ENCODE data around the gene A1BG. TPM values are rescaled to one million over a fixed set of nuclear protein-coding genes. Genes with fewer than 3 reads are reported as not detected.
A peak's percentile ranks its signal among the peaks of the same experiment; 100 is the strongest.
"Not testable (repeated sequence)": the region's sequence is repeated elsewhere in the genome, so short reads cannot be mapped to it uniquely, and the experiment has no call there.

Gene A1BG
- total RNA-seq, 1 experiment from 2014 or later, result 1.1 TPM

GRCh38 chr19:58318297-58318696 is 35.0 kb downstream of the A1BG start:
- no peak for DNase-seq (ENCODE audit: low read depth)
- in situ Hi-C loops (cut with HindIII; ENCODE audit: low pct_unique_long_range_greater_than_20kb, low sequenced_read_pairs), result no loop called here

GRCh38 chr19:58317476-58318072 is 35.7 kb downstream of the A1BG start:
- peak; percentile 39 for DNase-seq (ENCODE audit: low read depth)
- in situ Hi-C loops (cut with HindIII; ENCODE audit: low pct_unique_long_range_greater_than_20kb, low sequenced_read_pairs), result no loop called here

- in situ Hi-C loops (cut with HindIII; ENCODE audit: low pct_unique_long_range_greater_than_20kb, low sequenced_read_pairs), result no loop called here
These were observed 37.7 kb downstream of the A1BG start for GRCh38 chr19:58315580-58315979.

GRCh38 chr19:58311345-58311865 is 41.9 kb downstream of the A1BG start:
- in situ Hi-C loops (cut with HindIII; ENCODE audit: low pct_unique_long_range_greater_than_20kb, low sequenced_read_pairs), result no loop called here
- no peak for DNase-seq (ENCODE audit: low read depth)

More at GRCh38 chr19:58315580-58315979, 37.7 kb downstream of the A1BG start:
- DNase-seq (ENCODE audit: low read depth), result no peak

GRCh38 chr19:58310685-58311084 is 42.6 kb downstream of the A1BG start:
- DNase-seq (ENCODE audit: low read depth); in situ Hi-C loops (cut with HindIII; ENCODE audit: low pct_unique_long_range_greater_than_20kb, low sequenced_read_pairs): not testable (repeated sequence)

- in situ Hi-C loops (cut with HindIII; ENCODE audit: low pct_unique_long_range_greater_than_20kb, low sequenced_read_pairs), result no loop called here
- DNase-seq (ENCODE audit: low read depth), result no peak
These were observed 45.6 kb downstream of the A1BG start for GRCh38 chr19:58307736-58308135.

GRCh38 chr19:58305932-58306323 is 47.4 kb downstream of the A1BG start:
- in situ Hi-C loops (cut with HindIII; ENCODE audit: low pct_unique_long_range_greater_than_20kb, low sequenced_read_pairs), result no loop called here
- no peak for DNase-seq (ENCODE audit: low read depth)

GRCh38 chr19:58305065-58305931 is 48.0 kb downstream of the A1BG start, which contains the start of gene ERVK3-1:
TSS of gene ERVK3-1 (plus strand) at chr19:58305377. CDS start at chr19:58312169, 6,792 bp downstream.
- in situ Hi-C loops (cut with HindIII; ENCODE audit: low pct_unique_long_range_greater_than_20kb, low sequenced_read_pairs), result no loop called here
- peak; percentile 92 for DNase-seq (ENCODE audit: low read depth)

GRCh38 chr19:58304748-58305064 is 48.6 kb downstream of the A1BG start:
- in situ Hi-C loops (cut with HindIII; ENCODE audit: low pct_unique_long_range_greater_than_20kb, low sequenced_read_pairs), result no loop called here

GRCh38 chr19:58304255-58304654 is 49.0 kb downstream of the A1BG start:
- no peak for DNase-seq (ENCODE audit: low read depth)
- in situ Hi-C loops (cut with HindIII; ENCODE audit: low pct_unique_long_range_greater_than_20kb, low sequenced_read_pairs), result no loop called here

More at GRCh38 chr19:58304748-58305064, 48.6 kb downstream of the A1BG start:
- DNase-seq (ENCODE audit: low read depth), result no peak

GRCh38 chr19:58300620-58301019 is 52.7 kb downstream of the A1BG start:
- in situ Hi-C loops (cut with HindIII; ENCODE audit: low pct_unique_long_range_greater_than_20kb, low sequenced_read_pairs), result no loop called here
- DNase-seq (ENCODE audit: low read depth), result no peak

GRCh38 chr19:58296104-58296503 is 57.2 kb downstream of the A1BG start:
- in situ Hi-C loops (cut with HindIII; ENCODE audit: low pct_unique_long_range_greater_than_20kb, low sequenced_read_pairs), result no loop called here
- no peak for DNase-seq (ENCODE audit: low read depth)

Other genes starting within 250 kb of the A1BG start
- gene ZNF329, start 202.7 kb downstream of the A1BG start, total RNA-seq (2014; rRNA removed; shearing (Covaris generic); ENCODE audit: low replicate concordance), result 18.7 and 23.9 TPM in 2 replicates
- gene ZNF274, start 170.4 kb downstream of the A1BG start, total RNA-seq (2014; rRNA removed; shearing (Covaris generic); ENCODE audit: low replicate concordance), result 27.7 and 34.0 TPM in 2 replicates
- gene ZNF544, start 124.6 kb downstream of the A1BG start, total RNA-seq (2014; rRNA removed; shearing (Covaris generic); ENCODE audit: low replicate concordance), result 61.6 and 105 TPM in 2 replicates
- gene ZNF8, start 74.5 kb downstream of the A1BG start, total RNA-seq (2014; rRNA removed; shearing (Covaris generic); ENCODE audit: low replicate concordance), result 3.0 and 4.9 TPM in 2 replicates
- gene ERVK3-1, start 48.1 kb downstream of the A1BG start, total RNA-seq (2014; rRNA removed; shearing (Covaris generic); ENCODE audit: low replicate concordance), result 38.9 and 46.3 TPM in 2 replicates
- 2.1 and 2.3 TPM in 2 replicates for gene ZSCAN22, start 26.5 kb downstream of the A1BG start, total RNA-seq (2014; rRNA removed; shearing (Covaris generic); ENCODE audit: low replicate concordance)
- 0.20 and 0.98 TPM in 2 replicates for gene ZNF497, start 9.3 kb upstream of the A1BG start, total RNA-seq (2014; rRNA removed; shearing (Covaris generic); ENCODE audit: low replicate concordance)
- gene ZNF837, start 27.5 kb upstream of the A1BG start, total RNA-seq (2014; rRNA removed; shearing (Covaris generic); ENCODE audit: low replicate concordance), result 3.3 and 8.2 TPM in 2 replicates
- gene RPS5, start 33.8 kb upstream of the A1BG start, total RNA-seq (2014; rRNA removed; shearing (Covaris generic); ENCODE audit: low replicate concordance), result 2,221 and 2,324 TPM in 2 replicates
- not detected in 2 replicates for gene RNF225, start 42.2 kb upstream of the A1BG start, total RNA-seq (2014; rRNA removed; shearing (Covaris generic); ENCODE audit: low replicate concordance)
- gene ZNF584, start 55.2 kb upstream of the A1BG start, total RNA-seq (2014; rRNA removed; shearing (Covaris generic); ENCODE audit: low replicate concordance), result 15.2 and 24.6 TPM in 2 replicates
- 4.9 and 7.8 TPM in 2 replicates for gene ZNF132, start 86.7 kb upstream of the A1BG start, total RNA-seq (2014; rRNA removed; shearing (Covaris generic); ENCODE audit: low replicate concordance)
- gene ZNF324B, start 98.1 kb upstream of the A1BG start, total RNA-seq (2014; rRNA removed; shearing (Covaris generic); ENCODE audit: low replicate concordance), result 6.2 and 8.3 TPM in 2 replicates
- gene ZNF324, start 113.6 kb upstream of the A1BG start, total RNA-seq (2014; rRNA removed; shearing (Covaris generic); ENCODE audit: low replicate concordance), result 7.5 and 16.3 TPM in 2 replicates
- gene ZNF446, start 122.9 kb upstream of the A1BG start, total RNA-seq (2014; rRNA removed; shearing (Covaris generic); ENCODE audit: low replicate concordance), result 19.2 and 23.1 TPM in 2 replicates
- gene SLC27A5, start 158.5 kb upstream of the A1BG start, total RNA-seq (2014; rRNA removed; shearing (Covaris generic); ENCODE audit: low replicate concordance), result 4.9 and 10.8 TPM in 2 replicates
- 8.9 and 13.5 TPM in 2 replicates for gene ZBTB45, start 166.3 kb upstream of the A1BG start, total RNA-seq (2014; rRNA removed; shearing (Covaris generic); ENCODE audit: low replicate concordance)
- 542 and 662 TPM in 2 replicates for gene TRIM28, start 190.6 kb upstream of the A1BG start, total RNA-seq (2014; rRNA removed; shearing (Covaris generic); ENCODE audit: low replicate concordance)
- gene CHMP2A, start 201.6 kb upstream of the A1BG start, total RNA-seq (2014; rRNA removed; shearing (Covaris generic); ENCODE audit: low replicate concordance), result 268 and 313 TPM in 2 replicates
- 194 and 247 TPM in 2 replicates for gene UBE2M, start 205.1 kb upstream of the A1BG start, total RNA-seq (2014; rRNA removed; shearing (Covaris generic); ENCODE audit: low replicate concordance)
- gene MZF1, start 219.8 kb upstream of the A1BG start, total RNA-seq (2014; rRNA removed; shearing (Covaris generic); ENCODE audit: low replicate concordance), result 2.7 and 8.6 TPM in 2 replicates